DMS153 treated with DMSO at 0.1 percent for 48 hours (cell line): ENCODE data around the gene MOB3C.
"Not testable (repeated sequence)": the region's sequence is repeated elsewhere in the genome, so short reads cannot be mapped to it uniquely, and the experiment has no call there.

Experiments
- DNase-seq: peaks from one replicate; lab custom pipeline; 2025; ENCODE audit not compliant: unreplicated experiment; lab: John Stamatoyannopoulos, UW

The MOB3C gene

DNA sequence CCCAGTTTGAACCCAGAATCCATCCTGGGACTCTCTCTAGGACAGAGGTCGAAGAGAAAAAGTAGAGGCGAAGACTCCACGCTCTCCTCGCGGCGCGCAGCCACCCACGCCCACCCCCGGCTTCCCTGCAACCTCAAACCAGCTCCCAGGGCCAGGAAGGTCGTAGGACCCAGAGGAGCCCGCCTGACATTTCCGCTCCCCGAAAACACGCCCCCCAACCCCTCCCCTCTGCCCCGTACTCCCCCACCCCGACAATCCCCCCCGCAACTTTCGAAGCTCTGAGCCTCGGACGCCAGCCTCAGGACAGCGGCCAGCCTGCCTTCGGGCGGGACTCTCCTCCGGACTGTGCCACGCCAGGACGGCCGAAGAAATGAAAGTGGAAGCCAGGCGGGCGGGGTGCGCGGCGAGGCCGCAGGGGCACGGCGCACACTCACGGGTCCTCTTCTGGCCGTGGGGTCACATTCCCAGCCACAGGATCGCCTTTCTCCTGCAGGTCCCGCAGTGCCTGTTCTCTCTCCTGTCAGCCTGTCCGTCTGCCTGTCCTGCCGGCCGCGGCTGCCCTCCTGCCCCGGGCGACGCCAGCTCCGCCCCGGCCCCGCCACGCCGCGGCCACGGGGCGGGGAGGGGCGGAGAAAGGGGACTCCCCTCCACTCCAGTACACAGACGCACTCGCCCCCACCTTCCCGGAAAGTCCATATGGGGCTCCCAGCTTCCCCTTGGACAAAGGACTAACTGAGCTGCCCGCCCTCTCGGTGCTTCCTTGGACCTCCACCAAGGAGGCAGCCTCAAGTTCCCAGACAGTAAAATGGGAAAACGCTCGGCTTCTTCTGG, at the start of gene MOB3C:
TSS of gene MOB3C (minus strand) at position 535 of the 831 bp plus-strand sequence. CDS start 3,490 bp downstream, outside the sequence.
- DNase-seq = peak; percentile 30

GRCh38 chr1:46665983-46666382, 49.4 kb upstream of the MOB3C start:
- no peak for DNase-seq

GRCh38 chr1:46662919-46663318, 46.3 kb upstream of the MOB3C start:
- DNase-seq = not testable (repeated sequence)

DNA sequence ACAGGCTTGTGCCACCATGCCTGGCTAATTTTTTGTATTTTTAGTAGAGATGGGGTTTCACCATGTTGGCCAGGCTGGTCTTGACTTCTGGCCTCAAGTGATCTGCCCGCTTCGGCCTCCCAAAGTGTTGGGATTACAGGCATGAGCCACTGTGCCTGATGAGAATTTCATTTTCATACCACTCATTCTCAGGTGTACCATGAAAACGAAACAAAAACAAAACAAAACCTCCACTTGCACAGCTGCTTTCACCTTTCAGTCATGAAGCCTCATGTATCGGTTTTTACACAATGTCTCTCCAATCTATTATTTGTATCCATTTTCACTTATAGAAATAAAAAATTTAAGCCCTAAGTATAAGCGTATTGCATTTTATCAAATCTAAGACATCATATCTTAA, 43.5 kb upstream of the MOB3C start:
- not testable (repeated sequence) for DNase-seq

GRCh38 chr1:46659307-46659870, 42.8 kb upstream of the MOB3C start:
- DNase-seq = no peak

DNA sequence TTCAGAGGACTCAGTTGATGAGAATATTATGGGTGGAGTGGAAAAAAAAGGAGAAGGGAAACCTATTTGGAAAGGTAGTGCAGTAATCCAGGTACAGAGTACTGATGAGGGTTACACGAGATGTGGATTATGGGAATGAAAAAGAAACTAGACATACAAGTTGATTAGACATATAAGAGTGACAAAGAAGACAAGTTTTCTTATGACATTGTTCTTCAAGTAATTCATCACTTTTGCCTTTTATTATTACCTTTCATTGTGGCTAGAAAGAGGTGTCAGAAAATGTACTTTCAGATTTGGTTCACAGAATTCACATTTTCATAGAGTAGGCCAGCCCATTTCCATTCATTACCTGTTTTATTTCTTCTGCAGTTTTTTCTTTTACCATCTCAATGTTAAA, 41.2 kb upstream of the MOB3C start:
- DNase-seq = no peak

- no peak for DNase-seq
These were observed 40.0 kb upstream of the MOB3C start for GRCh38 chr1:46656643-46657042.

GRCh38 chr1:46655848-46656247, 39.2 kb upstream of the MOB3C start:
- DNase-seq = no peak

GRCh38 chr1:46654698-46655097, 38.1 kb upstream of the MOB3C start:
- DNase-seq = not testable (repeated sequence)

GRCh38 chr1:46654012-46654411, 37.4 kb upstream of the MOB3C start:
- DNase-seq = no peak

DNA sequence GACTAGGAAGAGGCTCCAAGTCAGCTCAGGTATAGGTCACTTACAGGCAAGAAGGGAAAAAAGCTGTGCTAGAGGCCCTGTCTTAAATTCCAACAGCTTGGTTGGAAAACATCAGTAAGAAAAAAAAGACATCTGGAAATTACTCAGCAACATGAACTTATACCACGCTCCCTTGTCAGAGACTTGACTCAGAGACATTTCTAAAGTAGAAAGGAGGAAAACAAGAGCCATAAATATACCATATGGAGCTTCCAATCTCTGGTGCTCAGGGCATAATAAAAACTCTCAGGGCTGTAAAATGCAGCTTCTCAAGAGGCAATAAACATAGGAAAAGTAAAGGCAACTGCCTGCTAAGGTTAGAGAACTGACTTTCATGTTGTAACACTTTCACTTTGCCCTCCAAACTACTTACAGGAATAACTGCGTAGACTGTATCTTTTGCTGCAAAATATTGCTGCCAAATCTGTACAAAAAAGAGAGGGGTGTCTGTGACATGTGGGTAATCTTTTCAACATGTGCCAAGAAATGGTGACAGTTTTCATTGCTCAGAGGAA, 36.9 kb upstream of the MOB3C start:
- DNase-seq = no peak

DNA sequence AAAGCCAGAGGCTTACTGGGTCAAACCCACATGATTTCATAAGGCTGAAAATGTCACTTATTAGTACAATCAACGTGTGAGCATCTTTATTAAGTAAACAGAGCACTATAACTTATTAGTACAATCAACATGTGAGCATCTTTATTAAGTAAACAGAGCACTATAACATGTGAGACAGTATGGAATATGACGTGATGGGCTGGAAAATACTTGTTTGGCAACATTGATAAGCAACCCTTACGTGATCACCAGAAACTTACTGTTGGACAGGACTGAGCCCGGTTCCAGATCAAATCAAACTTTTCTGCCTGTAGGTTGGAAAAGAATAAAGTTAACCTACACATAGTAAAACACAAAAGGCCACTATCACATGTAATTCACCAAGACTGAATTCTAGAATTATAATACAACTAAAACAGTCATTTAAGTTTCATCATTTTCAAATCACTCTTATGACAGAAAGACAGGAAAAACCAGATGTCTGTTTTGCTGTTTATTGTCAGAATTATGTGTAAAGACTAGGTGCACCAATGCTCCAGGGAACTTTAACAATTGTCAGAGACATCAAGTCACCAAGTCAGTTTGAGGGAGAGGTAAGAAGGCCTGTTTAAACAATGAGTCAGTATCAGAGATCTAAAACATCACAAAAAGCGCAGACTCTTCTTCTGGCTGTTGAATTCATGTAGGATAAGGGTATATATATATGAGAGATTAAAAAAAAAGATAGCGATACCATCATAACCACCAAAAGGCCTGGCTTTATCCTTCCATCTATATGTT, 35.9 kb upstream of the MOB3C start:
- no peak for DNase-seq

DNA sequence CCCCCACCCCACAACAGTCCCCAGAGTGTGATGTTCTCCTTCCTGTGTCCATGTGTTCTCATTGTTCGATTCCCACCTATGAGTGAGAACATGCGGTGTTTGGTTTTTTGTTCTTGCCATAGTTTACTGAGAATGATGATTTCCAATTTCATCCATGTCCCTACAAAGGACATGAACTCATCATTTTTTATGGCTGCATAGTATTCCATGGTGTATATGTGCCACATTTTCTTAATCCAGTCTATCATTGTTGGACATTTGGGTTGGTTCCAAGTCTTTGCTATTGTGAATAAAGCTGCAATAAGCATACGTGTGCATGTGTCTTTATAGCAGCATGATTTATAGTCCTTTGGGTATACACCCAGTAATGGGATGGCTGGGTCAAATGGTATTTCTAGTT, 34.5 kb upstream of the MOB3C start:
- DNase-seq = not testable (repeated sequence)

- DNase-seq = no peak
These were observed 33.9 kb upstream of the MOB3C start for GRCh38 chr1:46650491-46650890.

- DNase-seq = no peak
These were observed 33.2 kb upstream of the MOB3C start for GRCh38 chr1:46649764-46650163.

DNA sequence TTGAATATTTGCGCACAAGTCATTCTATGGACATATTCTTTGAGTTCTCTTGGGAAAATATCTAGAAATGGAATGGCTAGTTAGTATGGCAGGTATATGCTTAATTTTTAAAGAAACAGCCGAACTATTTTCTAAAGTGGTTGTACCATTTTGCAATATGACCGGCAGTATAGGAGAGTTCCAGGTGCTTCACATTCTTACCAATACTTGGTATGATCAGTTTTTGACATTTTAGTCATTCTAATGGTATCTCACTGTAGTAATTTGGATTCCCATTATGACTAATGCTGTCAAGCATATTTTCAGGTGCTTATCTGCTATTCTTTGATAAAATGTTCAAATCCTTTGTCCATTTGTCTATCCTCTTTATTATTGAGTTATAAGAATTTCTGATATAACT, 31.0 kb upstream of the MOB3C start:
- no peak for DNase-seq

DNA sequence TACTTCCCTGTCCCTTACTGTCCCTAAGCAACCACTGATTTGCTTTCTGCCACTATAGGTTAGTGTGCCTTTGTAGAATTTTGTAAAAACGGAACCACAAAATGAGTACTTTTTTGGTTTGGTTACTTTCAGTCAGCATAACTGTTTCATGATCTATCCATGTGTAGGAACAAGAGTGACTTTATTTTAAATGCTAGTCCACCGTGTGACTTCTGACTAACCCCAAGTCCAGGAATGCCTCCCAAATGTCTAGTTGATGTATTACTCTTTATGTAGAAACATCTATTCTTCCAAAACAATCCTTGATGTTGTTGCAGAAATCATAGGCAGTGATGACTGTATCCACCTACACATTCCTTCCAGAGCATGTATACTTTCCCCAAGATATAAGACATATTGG, 30.2 kb upstream of the MOB3C start:
- DNase-seq = no peak

DNA sequence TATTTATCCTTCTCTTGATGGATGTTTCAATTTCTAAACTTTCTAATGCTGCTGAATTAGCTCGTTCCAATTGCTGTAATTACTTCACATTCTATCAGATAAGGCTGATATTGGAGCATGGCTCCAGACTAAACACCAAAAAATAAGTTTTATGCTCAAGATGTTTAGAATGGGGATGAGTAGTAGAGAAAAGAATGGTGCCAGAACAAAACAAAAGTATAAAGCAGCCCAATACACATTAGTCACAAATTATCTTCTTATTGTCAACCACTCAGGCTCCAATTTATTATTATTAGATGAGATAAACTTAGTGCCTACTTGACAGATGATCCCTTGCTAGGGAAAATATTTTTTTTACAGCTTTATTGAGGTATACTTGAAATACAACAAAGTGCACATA, 29.7 kb upstream of the MOB3C start:
- no peak for DNase-seq

DNA sequence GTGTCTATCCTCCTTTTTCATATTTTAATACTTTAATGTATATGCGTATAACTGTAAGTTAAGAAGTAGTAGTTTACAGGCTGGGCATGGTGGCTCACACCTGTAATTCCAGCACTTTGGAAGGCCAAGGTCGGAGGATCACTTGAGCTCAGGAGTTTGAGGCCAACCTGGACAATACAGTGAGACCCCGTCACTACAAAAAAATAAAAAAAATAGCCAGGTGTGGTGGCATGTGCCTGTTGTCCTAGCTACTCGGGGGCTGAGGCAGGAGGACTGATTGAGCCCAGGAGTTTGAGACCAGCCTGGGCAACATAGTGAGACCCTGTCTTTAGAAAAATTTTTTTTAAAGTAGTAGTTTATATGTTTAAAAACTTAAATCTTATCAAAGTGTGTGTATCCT, 29.2 kb upstream of the MOB3C start:
- DNase-seq = no peak

DNA sequence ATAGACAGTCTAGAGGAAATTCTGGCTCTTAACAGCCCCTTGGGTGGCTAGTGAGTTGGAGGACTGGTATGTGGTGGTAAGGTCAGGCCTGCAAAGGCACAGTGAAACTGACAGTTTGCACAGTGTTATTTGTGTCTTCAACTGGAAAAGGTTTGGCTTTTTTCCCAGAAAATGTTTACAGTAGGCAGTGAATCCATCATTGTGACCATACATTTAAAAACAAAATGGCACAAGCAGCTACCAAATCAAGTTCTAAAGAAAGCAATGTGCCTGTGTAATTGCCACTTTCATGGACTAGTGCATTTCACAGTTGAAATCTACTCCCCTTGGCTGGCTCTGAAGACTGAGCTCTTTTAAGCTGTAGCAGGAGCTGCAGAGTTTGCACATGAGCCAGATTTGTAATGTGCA, 26.8 kb upstream of the MOB3C start:
- peak; percentile 94 for DNase-seq

DNA sequence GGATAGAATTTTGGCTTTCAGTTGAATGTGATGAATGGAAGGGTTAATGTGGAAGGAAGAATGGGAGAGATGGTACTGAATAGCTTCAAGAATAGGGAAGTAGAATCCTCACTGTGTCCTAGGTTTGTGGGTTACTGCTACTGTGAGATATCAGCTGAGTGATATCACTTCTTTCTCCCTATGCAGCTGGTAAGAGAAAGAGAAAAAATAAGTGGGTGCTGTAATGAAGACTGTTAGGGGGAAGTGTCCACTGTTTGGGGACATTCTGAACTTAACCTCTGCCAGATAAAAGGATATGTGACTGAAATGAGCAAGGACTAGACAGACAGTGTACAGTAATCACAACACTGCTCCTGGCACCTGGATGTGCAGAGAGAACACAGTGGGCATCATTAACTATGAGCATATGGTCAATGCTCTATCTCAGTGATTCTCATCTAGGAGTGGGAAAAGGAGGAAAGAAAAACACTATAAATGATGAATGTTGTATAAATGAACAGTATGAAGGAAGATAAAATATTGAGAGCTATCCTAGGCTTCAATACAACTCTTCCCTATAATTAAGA, 25.6 kb upstream of the MOB3C start:
- DNase-seq = no peak
